Medulla oblongata (tissue), 1 donor: ENCODE data around the gene SEC61B.
A peak's percentile ranks its signal among the peaks of the same experiment; 100 is the strongest.
"Not testable (repeated sequence)": the region's sequence is repeated elsewhere in the genome, so short reads cannot be mapped to it uniquely, and the experiment has no call there.

ENCODE experiments used
- DNase-seq: peaks from one replicate; pipeline ENCODE4 v3.0.0-alpha.2; 2015; ENCODE audit errors: extremely low spot score

The SEC61B gene

GRCh38 chr9:99192786-99193465 lies 29.2 kb upstream of the SEC61B start:
- no peak for DNase-seq

- DNase-seq, result no peak
Measured at GRCh38 chr9:99193466-99193821, 28.6 kb upstream of the SEC61B start.

GRCh38 chr9:99196484-99196883 lies 25.6 kb upstream of the SEC61B start:
- DNase-seq, result not testable (repeated sequence)

- DNase-seq, result no peak
Measured at GRCh38 chr9:99197124-99197630, 24.9 kb upstream of the SEC61B start.

GRCh38 chr9:99197987-99198386 lies 24.1 kb upstream of the SEC61B start:
- DNase-seq, result no peak

GRCh38 chr9:99199938-99200539 lies 22.0 kb upstream of the SEC61B start:
- DNase-seq, result no peak

GRCh38 chr9:99201603-99202002 lies 20.5 kb upstream of the SEC61B start:
- DNase-seq, result no peak

GRCh38 chr9:99210572-99210971 lies 11.5 kb upstream of the SEC61B start:
- DNase-seq, result no peak

- DNase-seq, result no peak
Measured at GRCh38 chr9:99211746-99212145, 10.3 kb upstream of the SEC61B start.

GRCh38 chr9:99213197-99213596 lies 8.9 kb upstream of the SEC61B start:
- DNase-seq, result no peak

GRCh38 chr9:99216073-99216472 lies 6.0 kb upstream of the SEC61B start:
- no peak for DNase-seq

GRCh38 chr9:99220011-99220410 lies 2.1 kb upstream of the SEC61B start:
- DNase-seq, result no peak

GRCh38 chr9:99221266-99221620 lies 839 bp upstream of the SEC61B start:
- DNase-seq, result no peak

GRCh38 chr9:99222416-99223270 lies 561 bp downstream of the SEC61B start:
- peak; percentile 20 for DNase-seq

GRCh38 chr9:99224445-99224844 lies 2.4 kb downstream of the SEC61B start:
- no peak for DNase-seq

GRCh38 chr9:99226054-99226453 lies 4.0 kb downstream of the SEC61B start:
- DNase-seq, result no peak

GRCh38 chr9:99230206-99230605 lies 8.1 kb downstream of the SEC61B start:
- DNase-seq, result no peak

GRCh38 chr9:99231711-99232110 lies 9.6 kb downstream of the SEC61B start:
- DNase-seq, result peak; percentile 31

- DNase-seq, result no peak
Measured at GRCh38 chr9:99234618-99235017, 12.5 kb downstream of the SEC61B start.

- no peak for DNase-seq
Measured at GRCh38 chr9:99235069-99235468, 13.0 kb downstream of the SEC61B start.

GRCh38 chr9:99235926-99236634 lies 14.0 kb downstream of the SEC61B start:
- DNase-seq, result no peak

GRCh38 chr9:99237356-99237755 lies 15.3 kb downstream of the SEC61B start:
- no peak for DNase-seq
